Measurements from ENCODE around the gene TRIM50.
"Not testable (repeated sequence)": the region's sequence is repeated elsewhere in the genome, so short reads cannot be mapped to it uniquely, and the experiment has no call there.

DNA sequence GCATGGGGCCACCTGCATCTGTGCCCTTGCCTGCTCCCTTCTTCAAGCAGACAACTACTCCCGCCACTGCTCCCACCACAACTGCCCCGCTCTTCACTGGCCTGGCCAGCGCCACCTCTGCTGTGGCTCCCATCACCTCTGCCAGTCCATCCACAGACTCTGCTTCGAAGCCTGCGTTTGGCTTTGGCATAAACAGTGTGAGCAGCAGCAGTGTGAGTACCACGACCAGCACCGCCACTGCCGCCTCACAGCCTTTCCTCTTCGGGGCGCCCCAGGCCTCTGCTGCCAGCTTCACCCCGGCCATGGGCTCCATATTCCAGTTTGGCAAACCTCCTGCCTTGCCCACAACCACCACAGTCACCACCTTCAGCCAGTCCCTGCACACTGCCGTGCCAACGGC, 30.6 kb downstream of the TRIM50 start:
- not testable (repeated sequence) for TF ChIP-seq CTCF (IDR thresholded peaks at IDR 0.05; ENCODE audit: low read depth, low read length, missing input control); FOXA2 (IDR thresholded peaks at IDR 0.05); GABPA (IDR thresholded peaks at IDR 0.05 in 1 of 2, conservative IDR thresholded peaks at IDR 0.05 in 1 of 2); JUND (IDR thresholded peaks at IDR 0.05); YY1 (IDR thresholded peaks at IDR 0.05); ZBTB33 (IDR thresholded peaks at IDR 0.05); RXRA (IDR thresholded peaks at IDR 0.05); TAF1 (conservative IDR thresholded peaks at IDR 0.05); EGR1 (IDR thresholded peaks at IDR 0.05; ENCODE audit: low read depth in 2 of 2)
- TF ChIP-seq, protein P1, sequence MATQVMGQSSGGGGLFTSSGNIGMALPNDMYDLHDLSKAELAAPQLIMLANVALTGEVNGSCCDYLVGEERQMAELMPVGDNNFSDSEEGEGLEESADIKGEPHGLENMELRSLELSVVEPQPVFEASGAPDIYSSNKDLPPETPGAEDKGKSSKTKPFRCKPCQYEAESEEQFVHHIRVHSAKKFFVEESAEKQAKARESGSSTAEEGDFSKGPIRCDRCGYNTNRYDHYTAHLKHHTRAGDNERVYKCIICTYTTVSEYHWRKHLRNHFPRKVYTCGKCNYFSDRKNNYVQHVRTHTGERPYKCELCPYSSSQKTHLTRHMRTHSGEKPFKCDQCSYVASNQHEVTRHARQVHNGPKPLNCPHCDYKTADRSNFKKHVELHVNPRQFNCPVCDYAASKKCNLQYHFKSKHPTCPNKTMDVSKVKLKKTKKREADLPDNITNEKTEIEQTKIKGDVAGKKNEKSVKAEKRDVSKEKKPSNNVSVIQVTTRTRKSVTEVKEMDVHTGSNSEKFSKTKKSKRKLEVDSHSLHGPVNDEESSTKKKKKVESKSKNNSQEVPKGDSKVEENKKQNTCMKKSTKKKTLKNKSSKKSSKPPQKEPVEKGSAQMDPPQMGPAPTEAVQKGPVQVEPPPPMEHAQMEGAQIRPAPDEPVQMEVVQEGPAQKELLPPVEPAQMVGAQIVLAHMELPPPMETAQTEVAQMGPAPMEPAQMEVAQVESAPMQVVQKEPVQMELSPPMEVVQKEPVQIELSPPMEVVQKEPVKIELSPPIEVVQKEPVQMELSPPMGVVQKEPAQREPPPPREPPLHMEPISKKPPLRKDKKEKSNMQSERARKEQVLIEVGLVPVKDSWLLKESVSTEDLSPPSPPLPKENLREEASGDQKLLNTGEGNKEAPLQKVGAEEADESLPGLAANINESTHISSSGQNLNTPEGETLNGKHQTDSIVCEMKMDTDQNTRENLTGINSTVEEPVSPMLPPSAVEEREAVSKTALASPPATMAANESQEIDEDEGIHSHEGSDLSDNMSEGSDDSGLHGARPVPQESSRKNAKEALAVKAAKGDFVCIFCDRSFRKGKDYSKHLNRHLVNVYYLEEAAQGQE (IDR thresholded peaks at IDR 0.05): not testable (repeated sequence)
- TF ChIP-seq, protein P2, sequence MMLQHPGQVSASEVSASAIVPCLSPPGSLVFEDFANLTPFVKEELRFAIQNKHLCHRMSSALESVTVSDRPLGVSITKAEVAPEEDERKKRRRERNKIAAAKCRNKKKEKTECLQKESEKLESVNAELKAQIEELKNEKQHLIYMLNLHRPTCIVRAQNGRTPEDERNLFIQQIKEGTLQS (IDR thresholded peaks at IDR 0.05): not testable (repeated sequence)
- TF ChIP-seq, protein P3, sequence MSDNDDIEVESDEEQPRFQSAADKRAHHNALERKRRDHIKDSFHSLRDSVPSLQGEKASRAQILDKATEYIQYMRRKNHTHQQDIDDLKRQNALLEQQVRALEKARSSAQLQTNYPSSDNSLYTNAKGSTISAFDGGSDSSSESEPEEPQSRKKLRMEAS (IDR thresholded peaks at IDR 0.05): not testable (repeated sequence)

Measured in liver (tissue), 3 donors.